CD4-positive, alpha-beta T cell treated with Interleukin-4 for 4 hours (primary cell): Measurements from ENCODE around the gene SLC9A5.

Experiments
- DNase-seq: peaks from one replicate; pipeline ENCODE4 v3.0.0-alpha.2; 2020

SLC9A5 gene

GRCh38 chr16:67282447-67282805 lies 33.6 kb downstream of the SLC9A5 start:
- no peak for DNase-seq

- DNase-seq, result no peak
These were observed 34.5 kb downstream of the SLC9A5 start for GRCh38 chr16:67283039-67283825.

GRCh38 chr16:67283826-67284555 lies 35.2 kb downstream of the SLC9A5 start:
- no peak for DNase-seq

GRCh38 chr16:67284699-67285646 lies 36.2 kb downstream of the SLC9A5 start:
- no peak for DNase-seq

GRCh38 chr16:67286441-67287235 lies 37.9 kb downstream of the SLC9A5 start:
- no peak for DNase-seq

- no peak for DNase-seq
These were observed 39.2 kb downstream of the SLC9A5 start for GRCh38 chr16:67287960-67288359.

- DNase-seq, result no peak
These were observed 42.7 kb downstream of the SLC9A5 start for GRCh38 chr16:67291461-67291860.

- DNase-seq, result no peak
These were observed 45.5 kb downstream of the SLC9A5 start for GRCh38 chr16:67294171-67294757.

- no peak for DNase-seq
These were observed 46.2 kb downstream of the SLC9A5 start for GRCh38 chr16:67294938-67295361.

- no peak for DNase-seq
These were observed 47.6 kb downstream of the SLC9A5 start for GRCh38 chr16:67296420-67296819.

- DNase-seq, result no peak
These were observed 49.5 kb downstream of the SLC9A5 start for GRCh38 chr16:67298277-67298676.

GRCh38 chr16:67299269-67299668 lies 50.5 kb downstream of the SLC9A5 start:
- DNase-seq, result no peak

GRCh38 chr16:67301080-67301782 lies 52.5 kb downstream of the SLC9A5 start:
- no peak for DNase-seq

- no peak for DNase-seq
These were observed 53.3 kb downstream of the SLC9A5 start for GRCh38 chr16:67302076-67302475.

- DNase-seq, result no peak
These were observed 54.2 kb downstream of the SLC9A5 start for GRCh38 chr16:67302970-67303369.

- no peak for DNase-seq
These were observed 55.2 kb downstream of the SLC9A5 start for GRCh38 chr16:67304020-67304419.

GRCh38 chr16:67305216-67306071 lies 56.7 kb downstream of the SLC9A5 start:
- DNase-seq, result no peak

GRCh38 chr16:67310561-67310960 lies 61.8 kb downstream of the SLC9A5 start:
- no peak for DNase-seq

- peak; percentile 42 for DNase-seq
These were observed 63.1 kb downstream of the SLC9A5 start for GRCh38 chr16:67311607-67312488.
